K562 (cell line): ENCODE measurements around the gene GANAB. TPM values are rescaled to one million over a fixed set of nuclear protein-coding genes. Genes with fewer than 3 reads are reported as not detected.

ENCODE experiments used
- AFF1 ChIP-seq, 2 experiments: fragments of 450-650 bp; IDR thresholded peaks; 2 replicates each; pipeline ENCODE4 v1.6.1; 2018; ENCODE audit warnings: mild to moderate bottlenecking in 2 of 2, low read depth in 1 of 2; ENCODE audit not compliant: partially characterized antibody in 2 of 2
- CBX5 ChIP-seq: IDR thresholded peaks from 2 replicates; pipeline ENCODE4 v1.6.1; 2014; ENCODE audit warnings: low read depth, borderline replicate concordance
- KDM2B ChIP-seq: fragments of 250-450 bp; sonication (Bioruptor Pico); IDR thresholded peaks from 2 replicates; pipeline ENCODE4 v1.8.0; 2021; ENCODE audit warnings: mild to moderate bottlenecking, moderate library complexity
- LCOR ChIP-seq: sonication (generic); formaldehyde crosslinking; IDR thresholded peaks from 2 replicates; pipeline ENCODE4 v1.8.0; 2022; ENCODE audit warnings: mild to moderate bottlenecking, missing genetic modification reagents
- MGA ChIP-seq: fragments of 450-650 bp; IDR thresholded peaks from 2 replicates; pipeline ENCODE4 v1.6.1; 2016; ENCODE audit warnings: mild to moderate bottlenecking, moderate library complexity
- NCOA1 ChIP-seq: fragments of 450-650 bp; IDR thresholded peaks from 2 replicates; pipeline ENCODE4 v1.6.1; 2016; ENCODE audit warnings: low read depth
- NCOA2 ChIP-seq, 2 experiments: fragments of 450-650 bp; IDR thresholded peaks; 2 replicates each; pipeline ENCODE4 v1.6.1; 2018; ENCODE audit warnings: mild to moderate bottlenecking in 2 of 2, moderate library complexity in 1 of 2; ENCODE audit not compliant: partially characterized antibody in 2 of 2
- NR2C1 ChIP-seq, 2 experiments: fragments of 450-650 bp; IDR thresholded peaks; 2 replicates each; pipeline ENCODE4 v1.6.1; 2017; ENCODE audit warnings: mild to moderate bottlenecking in 2 of 2, antibody characterized with exemption in 1 of 2, inconsistent platforms in 1 of 2, missing compliant biosample characterization in 1 of 2, missing genetic modification characterization in 1 of 2
- SP2 ChIP-seq: IDR thresholded peaks from 2 replicates; pipeline ENCODE4 v1.6.1; 2011; ENCODE audit warnings: mild to moderate bottlenecking, low read depth, low read length, moderate library complexity; ENCODE audit not compliant: poor library complexity, severe bottlenecking; ENCODE audit errors: extremely low read depth
- SUPT5H ChIP-seq: fragments of 450-650 bp; IDR thresholded peaks from 2 replicates; pipeline ENCODE4 v1.6.1; 2016
- ZNF408 ChIP-seq: fragments of 250-450 bp; sonication (Bioruptor Pico); IDR thresholded peaks from 2 replicates; pipeline ENCODE4 v1.4.0; 2020; ENCODE audit warnings: low read depth, mild to moderate bottlenecking, moderate library complexity
- polyA plus RNA-seq, 8 experiments: library from polyadenylated mRNA; depleted of rRNA in 4 of 8; stranded (reverse) in 5 of 8; unstranded in 3 of 8; fragments of >200 nt; fragmentation: Nextera tagmentation in 2 of 8; fragmentation: Illumina TruSeq in 1 of 8; extraction: Ambion mirVana in 2 of 8; extraction: Trizol in 1 of 8; gene quantifications; 2 replicates each; pipeline versions ENCODE4 v1.2.1 to v1.2.3, GENCODE V29; 2011 to 2014; ENCODE audit warnings: inconsistent platforms in 1 of 8, missing spikeins in 1 of 8
- total RNA-seq, 7 experiments: library from RNA; depleted of rRNA in 6 of 7; stranded (reverse); fragments of >200 nt in 6 of 7; fragmentation: Illumina TruSeq in 2 of 7; extraction: Trizol in 2 of 7; gene quantifications; 2 replicates each; pipeline versions ENCODE4 v1.2.1 to v1.2.3, GENCODE V29; 2011 to 2021; ENCODE audit warnings: low replicate concordance in 1 of 7
- TF ChIP-seq, protein P1 (sequence below): fragments of 250-450 bp; sonication (Bioruptor Pico); IDR thresholded peaks from 2 replicates; pipeline ENCODE4 v1.8.0; 2022; ENCODE audit warnings: moderate library complexity, mild to moderate bottlenecking, inconsistent platforms

GANAB gene
- total and polyA plus RNA-seq, 9 of the 15 experiments (the other 6 are each of a cell fraction or from before 2014, with no cell fraction given): 6.5 to 284 (median 161) TPM

DNA sequence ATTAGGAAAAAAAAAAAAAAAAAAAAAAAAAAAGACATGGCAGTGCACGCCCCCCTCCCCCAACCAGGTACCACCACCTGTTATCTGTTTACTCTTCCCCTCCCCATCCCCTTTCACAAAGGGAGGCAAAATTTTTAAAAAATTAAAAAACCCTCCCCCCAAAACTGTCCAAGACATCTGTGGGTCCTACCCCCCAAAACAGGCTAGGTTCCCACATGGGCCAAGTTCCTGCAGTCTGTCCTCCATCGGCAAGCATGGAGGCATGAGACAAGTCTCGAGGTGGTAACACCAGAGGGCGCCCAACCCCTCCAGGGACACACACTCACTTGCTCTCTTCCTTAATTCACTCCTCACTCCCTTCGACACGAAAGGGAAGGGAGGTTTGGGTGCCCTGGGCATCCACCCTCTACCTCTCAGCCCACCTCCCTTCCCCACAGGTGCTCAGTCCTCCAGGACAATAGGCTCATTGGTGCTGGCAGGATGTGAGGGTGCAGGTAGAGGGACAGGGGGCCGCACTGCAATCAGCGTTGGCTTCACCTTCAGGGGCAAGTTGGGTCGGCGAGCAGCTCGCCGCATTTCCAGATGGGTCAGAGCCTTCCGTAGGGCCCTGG lies 52.9 kb downstream of the GANAB start (continued):
- TF ChIP-seq CBX5 (no peak), LCOR (CRISPR knock-in tag) (no peak), AFF1 (IDR thresholded peaks at IDR 0.05; ENCODE audit: low read depth in 1 of 2, partially characterized antibody in 2 of 2) (no peak), SUPT5H (no peak), MGA (no peak), NR2C1 (IDR thresholded peaks at IDR 0.05) (no peak), NR2C1 (tag; IDR thresholded peaks at IDR 0.05) (no peak), SP2 (no peak), KDM2B (CRISPR knock-in tag) (no peak), NCOA2 (IDR thresholded peaks at IDR 0.05; ENCODE audit: partially characterized antibody in 2 of 2) (no peak), NCOA1 (no peak), ZNF408 (CRISPR knock-in tag) (no peak)
- TF ChIP-seq, protein P1, sequence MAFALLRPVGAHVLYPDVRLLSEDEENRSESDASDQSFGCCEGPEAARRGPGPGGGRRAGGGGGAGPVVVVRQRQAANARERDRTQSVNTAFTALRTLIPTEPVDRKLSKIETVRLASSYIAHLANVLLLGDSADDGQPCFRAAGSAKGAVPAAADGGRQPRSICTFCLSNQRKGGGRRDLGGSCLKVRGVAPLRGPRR (CRISPR knock-in tag): no peak
